HFFc6 (cell line): ENCODE data around the gene NGRN. TPM values are rescaled to one million over a fixed set of nuclear protein-coding genes. Genes with fewer than 3 reads are reported as not detected.

Experiments used
- DNase-seq: peaks from one replicate; pipeline ENCODE4 v3.0.0-alpha.2; 2018
- H3K27ac Mint-ChIP-seq: 2 replicates; pipeline ENCODE4 v1.8.0; 2020; ENCODE audit warnings: mild to moderate bottlenecking, mixed read lengths
- H3K27me3 Mint-ChIP-seq: 2 replicates; pipeline ENCODE4 v1.8.0; 2021; ENCODE audit warnings: mild to moderate bottlenecking, moderate library complexity, mixed read lengths; ENCODE audit not compliant: insufficient read depth
- H3K36me3 Mint-ChIP-seq: 2 replicates; pipeline ENCODE4 v1.8.0; 2021; ENCODE audit warnings: low read depth, mixed read lengths
- H3K4me1 Mint-ChIP-seq: 2 replicates; pipeline ENCODE4 v1.8.0; 2020; ENCODE audit warnings: low read depth, mixed read lengths
- H3K4me3 Mint-ChIP-seq: 2 replicates; pipeline ENCODE4 v1.8.0; 2020; ENCODE audit warnings: mild to moderate bottlenecking, moderate library complexity, mixed read lengths
- H3K9me3 Mint-ChIP-seq: 2 replicates; pipeline ENCODE4 v1.8.0; 2020; ENCODE audit warnings: mild to moderate bottlenecking, mixed read lengths
- total RNA-seq, 6 experiments: library from RNA; stranded (reverse); fragmentation: NEBNext Ultra II Directional; extraction: Animal tissue kit (Norgen Biotek cat#: 25700); gene quantifications; 2 replicates in 1 of 6; 3 replicates in 5 of 6; pipeline ENCODE4 v1.2.3, GENCODE V29; 2021
- TF ChIP-seq, protein P1 (sequence below): fragments of 200-600 bp; sonication (generic); IDR thresholded peaks from 2 replicates; pipeline ENCODE4 v1.5.0; 2021; ENCODE audit warnings: antibody characterized with exemption, mild to moderate bottlenecking

The NGRN gene
- total RNA-seq, 6 experiments from 2014 or later, result 81.3 to 105 (median 83.2) TPM

DNA sequence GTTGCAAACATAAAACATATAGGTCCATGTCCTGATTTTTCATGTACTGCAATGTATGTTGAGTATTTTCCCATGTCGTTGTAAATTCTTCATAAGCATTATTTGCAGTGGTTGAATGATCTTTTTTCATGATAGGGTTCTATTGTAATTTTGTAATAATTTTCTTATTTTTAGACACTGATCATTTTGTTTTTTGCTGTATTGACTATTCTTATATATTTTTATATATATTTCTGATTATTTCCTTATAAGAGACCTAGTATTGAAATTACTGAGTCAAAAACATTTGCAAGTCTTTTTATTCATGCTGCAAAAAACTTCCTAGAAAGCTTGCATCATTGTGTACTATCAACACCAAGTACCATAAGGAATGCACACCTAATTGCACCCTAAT lies 55.4 kb downstream of the NGRN start:
- TF ChIP-seq, protein P1, sequence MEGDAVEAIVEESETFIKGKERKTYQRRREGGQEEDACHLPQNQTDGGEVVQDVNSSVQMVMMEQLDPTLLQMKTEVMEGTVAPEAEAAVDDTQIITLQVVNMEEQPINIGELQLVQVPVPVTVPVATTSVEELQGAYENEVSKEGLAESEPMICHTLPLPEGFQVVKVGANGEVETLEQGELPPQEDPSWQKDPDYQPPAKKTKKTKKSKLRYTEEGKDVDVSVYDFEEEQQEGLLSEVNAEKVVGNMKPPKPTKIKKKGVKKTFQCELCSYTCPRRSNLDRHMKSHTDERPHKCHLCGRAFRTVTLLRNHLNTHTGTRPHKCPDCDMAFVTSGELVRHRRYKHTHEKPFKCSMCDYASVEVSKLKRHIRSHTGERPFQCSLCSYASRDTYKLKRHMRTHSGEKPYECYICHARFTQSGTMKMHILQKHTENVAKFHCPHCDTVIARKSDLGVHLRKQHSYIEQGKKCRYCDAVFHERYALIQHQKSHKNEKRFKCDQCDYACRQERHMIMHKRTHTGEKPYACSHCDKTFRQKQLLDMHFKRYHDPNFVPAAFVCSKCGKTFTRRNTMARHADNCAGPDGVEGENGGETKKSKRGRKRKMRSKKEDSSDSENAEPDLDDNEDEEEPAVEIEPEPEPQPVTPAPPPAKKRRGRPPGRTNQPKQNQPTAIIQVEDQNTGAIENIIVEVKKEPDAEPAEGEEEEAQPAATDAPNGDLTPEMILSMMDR, result no peak
- Mint-ChIP-seq H3K36me3 (no peaks in the 10 kb centered on the region), H3K4me3 (no peak overlapping the region)

More for the DNA sequence above, 55.4 kb downstream of the NGRN start:
- no peaks in the 10 kb centered on the region; the same call in 1 of the 2 replicates for H3K27me3 Mint-ChIP-seq
- no peaks in the 10 kb centered on the region for H3K9me3 Mint-ChIP-seq
- no peak overlapping the region for H3K27ac Mint-ChIP-seq
- DNase-seq, result no peak
- H3K4me1 Mint-ChIP-seq, result peaks cover 14% of the 10 kb centered on the region

Other genes with a start within 250 kb of the NGRN start
- gene IDH2, start 163.2 kb upstream of the NGRN start, total RNA-seq, result 10 to 100 TPM; 26.3 to 32.4 (median 28.9) TPM
- 1 to 10 TPM; 5.6 to 7.7 (median 7.2) TPM for gene SEMA4B, start 64.3 kb upstream of the NGRN start, total RNA-seq
- 10 to 100 TPM; 73.5 to 82.2 (median 76.9) TPM for gene CIB1, start 31.7 kb upstream of the NGRN start, total RNA-seq
- gene GDPGP1, start 31.5 kb upstream of the NGRN start, total RNA-seq, result 1 to 10 TPM; 4.5 to 6.3 (median 5.2) TPM
- under 1 TPM in 2 of 6 experiments, not detected in 4; 0.07 to 0.14 TPM for gene TTLL13, start 16.1 kb upstream of the NGRN start, total RNA-seq
- 1 to 10 TPM; 1.3 to 2.3 (median 2.1) TPM for gene ZNF774, start 86.6 kb downstream of the NGRN start, total RNA-seq
- gene IQGAP1, start 122.6 kb downstream of the NGRN start, total RNA-seq, result 100 to 1,000 TPM; 172 to 201 (median 185) TPM